GM21423 (cell line): ENCODE measurements around the gene SNPH.
A peak's percentile ranks its signal among the peaks of the same experiment; 100 is the strongest.

Experiments used
- ATAC-seq: cut with Tn5 transposase; IDR thresholded peaks from one replicate; pipeline ENCODE4 v1.9.1; 2021; ENCODE audit warnings: mild to moderate bottlenecking, moderate library complexity; ENCODE audit not compliant: unreplicated experiment

The SNPH gene

GRCh38 chr20:1323256-1323655 lies 57.2 kb downstream of the SNPH start:
- ATAC-seq: no peak

- no peak for ATAC-seq
Observed at GRCh38 chr20:1323830-1324597, 57.9 kb downstream of the SNPH start.

DNA sequence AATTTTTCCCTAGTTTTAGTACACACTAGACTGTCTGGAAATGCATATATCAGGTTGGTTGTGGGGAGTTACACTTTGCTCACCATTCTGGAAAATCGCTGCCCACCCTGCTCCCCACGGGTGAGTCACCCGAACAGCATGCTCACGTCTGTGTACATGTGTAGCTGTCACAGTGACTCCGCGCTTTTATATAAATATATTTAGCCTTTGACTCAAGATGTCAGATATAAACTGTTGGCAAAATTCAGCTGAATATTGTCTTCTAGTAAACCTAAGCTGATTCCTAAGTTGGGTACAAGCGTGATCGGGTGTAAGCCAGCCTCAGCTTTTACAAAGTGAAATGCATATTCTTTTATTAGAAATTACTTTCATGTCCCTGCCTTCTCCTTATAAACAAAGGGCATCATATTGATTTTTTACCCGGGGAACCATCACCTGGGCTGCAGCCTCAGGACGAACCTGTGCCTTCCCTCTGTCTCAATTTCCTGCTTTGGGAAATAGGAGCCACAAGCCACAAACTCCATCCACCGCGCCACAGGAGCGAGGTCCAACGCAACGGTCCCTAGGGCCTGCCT lies 58.6 kb downstream of the SNPH start:
- ATAC-seq: no peak

DNA sequence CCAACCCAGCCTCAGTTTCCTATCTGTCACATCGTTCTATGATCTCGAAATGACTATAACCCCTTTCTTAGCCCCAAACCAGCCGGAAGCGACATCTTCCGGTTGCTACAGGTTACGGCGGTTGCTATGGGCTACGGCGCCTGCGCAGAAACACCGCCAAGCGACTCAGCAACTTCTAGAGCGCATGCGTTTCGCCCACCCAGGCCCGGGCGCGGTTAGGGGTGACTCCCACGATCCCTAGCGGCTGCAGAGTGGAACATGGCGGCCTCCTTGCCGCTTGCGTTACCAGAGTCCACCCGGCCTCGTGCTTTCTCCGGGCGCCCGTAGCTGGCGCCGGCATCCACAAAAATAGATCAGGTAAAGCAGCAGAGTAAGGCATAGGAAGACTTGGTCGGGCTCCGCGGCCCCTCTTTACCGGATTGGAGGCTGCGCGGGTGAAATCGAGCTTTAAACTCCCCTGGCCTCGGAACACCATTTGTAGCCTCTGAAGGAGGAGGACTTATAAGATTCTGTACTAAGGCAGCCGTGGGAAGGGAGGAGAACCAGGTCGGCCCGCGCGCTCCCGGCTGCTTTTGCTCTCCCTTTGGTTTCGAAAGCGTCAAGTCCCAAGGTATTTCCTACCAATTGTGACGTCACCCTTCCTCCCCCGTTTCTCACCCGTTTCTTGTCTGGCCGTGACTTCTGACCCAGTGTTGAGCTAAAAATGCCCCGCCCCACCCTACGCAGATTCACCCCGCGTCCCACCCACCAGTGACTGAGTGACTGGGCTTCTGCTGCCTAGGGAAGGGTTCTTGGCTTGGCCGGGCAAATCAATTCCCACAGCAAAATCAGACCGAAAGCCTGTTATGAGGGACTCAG lies 59.3 kb downstream of the SNPH start:
- peak; percentile 85 for ATAC-seq

DNA sequence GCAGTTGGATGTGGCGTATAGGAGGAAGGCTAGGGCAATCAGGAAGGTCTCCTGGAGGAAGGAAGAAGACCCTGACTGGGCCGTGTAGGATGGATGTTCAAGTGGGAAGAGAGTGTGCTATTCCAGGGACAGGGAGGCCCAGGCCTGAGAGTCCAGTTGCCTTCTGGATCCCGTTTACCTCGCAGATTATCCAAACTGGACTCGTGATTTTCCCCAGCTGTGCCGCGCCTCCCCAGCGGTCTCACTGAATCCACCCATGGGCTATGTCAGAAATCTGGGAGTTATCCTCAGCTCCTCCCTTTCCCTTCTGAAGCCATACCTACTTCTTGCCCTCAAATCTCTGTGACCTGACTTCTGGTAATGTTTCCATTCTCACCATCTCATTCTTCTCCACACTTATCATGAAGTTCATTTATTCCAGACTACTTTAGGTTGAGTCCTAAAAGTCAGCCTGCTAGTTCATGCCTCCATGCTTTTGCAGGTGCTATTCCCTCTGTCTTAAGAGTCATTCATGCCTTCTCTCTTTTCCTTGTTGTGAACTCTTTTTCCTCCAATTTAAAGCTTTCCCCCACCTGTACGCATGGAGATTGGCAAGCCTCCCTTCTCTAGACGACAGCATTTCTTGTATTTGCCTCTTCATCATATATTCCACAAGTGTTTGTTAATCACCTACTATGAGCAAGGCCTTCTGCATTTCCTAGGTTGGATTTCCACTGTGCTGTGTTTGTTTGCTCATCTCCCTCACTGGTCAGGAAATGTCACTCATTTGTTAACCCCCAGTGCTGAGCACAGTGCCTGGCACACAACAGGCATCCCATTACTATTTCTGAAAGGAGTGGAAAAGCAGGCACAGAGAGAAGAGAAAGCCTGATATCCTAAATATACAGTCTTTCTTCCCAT lies 60.2 kb downstream of the SNPH start:
- no peak for ATAC-seq

DNA sequence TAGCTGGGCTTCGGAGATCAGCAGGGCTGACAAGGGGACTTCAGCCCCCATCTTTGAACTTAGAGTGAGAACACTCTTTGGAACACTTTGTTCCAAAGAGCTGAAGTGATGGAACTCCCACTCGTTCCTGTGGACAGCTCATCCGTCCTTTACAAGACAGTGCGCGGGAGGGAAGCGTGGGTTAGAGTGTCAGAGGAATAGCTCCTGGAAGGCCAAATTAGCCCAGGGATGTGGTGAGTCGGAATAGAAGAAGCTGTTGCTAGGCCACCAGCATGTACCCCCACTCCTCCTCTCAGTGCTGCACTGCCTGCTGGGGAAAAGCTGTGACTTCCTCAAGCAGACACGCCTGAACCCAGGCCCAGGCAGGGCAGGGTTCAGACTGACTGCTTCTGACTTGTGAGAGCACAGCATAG lies 61.2 kb downstream of the SNPH start:
- ATAC-seq: no peak

GRCh38 chr20:1327827-1328679 lies 62.0 kb downstream of the SNPH start:
- no peak for ATAC-seq

- ATAC-seq: no peak
Observed at GRCh38 chr20:1328680-1329330, 62.7 kb downstream of the SNPH start, which contains the start of gene SDCBP2. Gene SDCBP2 (minus strand): TSS chr20:1329139. CDS start chr20:1320416, 8,723 bp downstream.

- ATAC-seq: no peak
Observed at GRCh38 chr20:1330075-1330830, 64.2 kb downstream of the SNPH start.

DNA sequence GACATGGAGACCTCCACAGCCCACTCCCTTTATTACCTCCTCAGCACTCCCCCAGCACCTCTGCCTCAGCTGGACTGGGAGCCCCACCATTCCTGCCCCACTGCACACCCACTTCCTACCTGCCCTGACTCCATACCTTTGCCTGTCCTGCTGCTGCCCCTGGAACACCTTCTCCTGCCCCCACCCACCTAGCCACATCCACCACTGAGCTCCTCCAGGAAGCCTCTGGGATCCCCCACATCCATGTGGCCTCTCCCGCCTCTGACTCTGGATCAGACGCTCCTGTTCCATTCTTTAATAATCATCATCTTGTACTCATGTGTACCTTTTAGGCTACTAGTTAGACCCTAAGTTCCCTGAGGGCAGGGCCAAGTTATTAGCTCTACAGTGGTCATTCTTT lies 65.0 kb downstream of the SNPH start:
- no peak for ATAC-seq

GRCh38 chr20:1331801-1332453 lies 65.8 kb downstream of the SNPH start:
- ATAC-seq: no peak

- no peak for ATAC-seq
Observed at GRCh38 chr20:1332749-1333300, 66.7 kb downstream of the SNPH start.

GRCh38 chr20:1333462-1334369 lies 67.6 kb downstream of the SNPH start:
- ATAC-seq: no peak

DNA sequence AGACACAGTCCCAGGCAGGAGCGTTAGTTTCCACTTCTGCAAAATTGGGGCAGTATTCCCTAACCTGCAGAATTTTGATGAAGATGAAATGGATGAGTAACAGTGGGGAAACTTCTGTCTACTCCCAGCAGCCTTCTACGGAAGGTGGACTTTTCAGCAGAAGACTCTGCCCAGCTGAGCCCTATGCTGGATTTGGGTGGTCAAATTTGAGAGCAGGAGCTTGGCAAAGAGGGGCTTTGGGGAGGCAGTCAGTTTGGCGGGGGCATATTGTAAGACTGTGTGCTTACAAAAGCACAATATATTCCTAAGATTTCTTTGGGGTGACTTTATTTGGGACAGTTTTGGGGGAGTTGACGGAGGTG lies 68.3 kb downstream of the SNPH start:
- ATAC-seq: no peak

GRCh38 chr20:1334761-1335160 lies 68.7 kb downstream of the SNPH start:
- ATAC-seq: no peak

GRCh38 chr20:1335961-1336698 lies 70.0 kb downstream of the SNPH start:
- no peak for ATAC-seq
